Prostate gland (tissue), 2 donors: ENCODE results near the gene ZBTB45. TPM values are rescaled to one million over a fixed set of nuclear protein-coding genes. Genes with fewer than 3 reads are reported as not detected.

Experiments
- DNase-seq: peaks from one replicate; pipeline ENCODE4 v3.0.0-alpha.2; 2019; ENCODE audit warnings: low spot score
- H3K27ac ChIP-seq, 2 donors: fragments of 200-600 bp; sonication (generic); 2 replicates each; pipeline ENCODE4 v1.5.1; 2017 to 2019
- H3K27me3 ChIP-seq: fragments of 200-600 bp; sonication (generic); replicated peaks from 2 replicates; pipeline ENCODE4 v1.5.1; 2019; ENCODE audit not compliant: insufficient read depth
- H3K36me3 ChIP-seq, 2 donors: fragments of 200-600 bp; sonication (generic); 1 replicate in 1 of 2; 2 replicates in 1 of 2; pipeline versions ENCODE4 v1.5.1 to v1.8.1; 2017 to 2019
- H3K4me1 ChIP-seq: fragments of 200-600 bp; sonication (generic); replicated peaks from 2 replicates; pipeline ENCODE4 v1.5.1; 2019
- H3K4me3 ChIP-seq, 2 donors: fragments of 200-600 bp; sonication (generic); 2 replicates each; pipeline ENCODE4 v1.5.1; 2017 to 2019
- H3K9me3 ChIP-seq: fragments of 200-600 bp; sonication (generic); 2 replicates; pipeline ENCODE4 v1.5.1; 2017
- CTCF ChIP-seq, 4 experiments: fragments of 200-600 bp in 2 of 4; fragments of 450-650 bp in 2 of 4; sonication (generic) in 2 of 4; IDR thresholded peaks; 1 replicate in 3 of 4; 2 replicates in 1 of 4; pipeline ENCODE4 v1.5.1; 2016 to 2019; ENCODE audit warnings: antibody characterized with exemption in 4 of 4, mild to moderate bottlenecking in 2 of 4, moderate library complexity in 2 of 4
- POLR2A ChIP-seq: fragments of 450-650 bp; IDR thresholded peaks from one replicate; pipeline ENCODE4 v1.6.1; 2016; ENCODE audit warnings: antibody characterized with exemption, mild to moderate bottlenecking
- POLR2AphosphoS5 ChIP-seq: sonication (generic); formaldehyde crosslinking; IDR thresholded peaks from one replicate; pipeline ENCODE4 v1.6.1; 2017; ENCODE audit warnings: antibody characterized with exemption
- WGBS: methylation state at CpG from one replicate; pipeline ENCODE4 v1.1.5; 2018; 5-methylcytosine and 5-hydroxymethylcytosine counted together
- intact Hi-C: fragments of 100-400 bp; cut with DNase I; formaldehyde crosslinking; loops from one replicate; pipeline ENCODE4 v1.14.2; 2022
- total RNA-seq, 2 donors: library from RNA; depleted of rRNA; stranded (reverse); fragments of >200 nt; gene quantifications; one replicate each; pipeline ENCODE4 v1.1.0, GENCODE V29; 2016

The ZBTB45 gene
- total RNA-seq, 2 donors from 2014 or later: 22.0 to 24.0 TPM

- DNase-seq: no peak
- 87% methylated on average over 18 of the region's 18 CpGs for WGBS
- peaks cover 17% of the 10 kb centered on the region for H3K4me1 ChIP-seq
- TF ChIP-seq POLR2AphosphoS5: no peak
- TF ChIP-seq POLR2A: no peak
- no peak for TF ChIP-seq CTCF (IDR thresholded peaks at IDR 0.05)
- H3K9me3 ChIP-seq: no peaks in the 10 kb centered on the region
- H3K27ac ChIP-seq: no peak overlapping the region
- intact Hi-C loops: no loop called here
- H3K36me3 ChIP-seq: peaks cover 27 to 55% of the 10 kb centered on the region in 2 donors
- H3K4me3 ChIP-seq: no peak overlapping the region
- H3K27me3 ChIP-seq: no peaks in the 10 kb centered on the region
These were observed 28.0 kb upstream of the ZBTB45 start for GRCh38 chr19:58547323-58548312.

- H3K27ac ChIP-seq: peak overlapping the region; percentile 97
- 17% methylated on average over 1 of the region's 1 CpG for WGBS
- no peak for DNase-seq
These were observed 26.5 kb upstream of the ZBTB45 start for GRCh38 chr19:58546019-58546530.

GRCh38 chr19:58545286-58546018 lies 25.8 kb upstream of the ZBTB45 start:
- peak overlapping the region; percentile 74 to 91 for H3K4me3 ChIP-seq
- peak overlapping the region; percentile 97 for H3K27ac ChIP-seq
- no peaks in the 10 kb centered on the region for H3K27me3 ChIP-seq
- no peaks in the 10 kb centered on the region for H3K9me3 ChIP-seq
- intact Hi-C loops: no loop called here
- TF ChIP-seq CTCF (IDR thresholded peaks at IDR 0.05) (no peak), POLR2A (no peak), POLR2AphosphoS5 (no peak)
- 5% methylated on average over 21 of the region's 21 CpGs for WGBS
- H3K36me3 ChIP-seq: peaks cover 25 to 35% of the 10 kb centered on the region in 2 donors
- peaks cover 17% of the 10 kb centered on the region for H3K4me1 ChIP-seq
- DNase-seq: no peak

More at GRCh38 chr19:58546019-58546530, 26.5 kb upstream of the ZBTB45 start:
- Histone ChIP-seq H3K36me3 (peaks cover 27 to 41% of the 10 kb centered on the region in 2 donors), H3K27me3 (no peaks in the 10 kb centered on the region), H3K4me3 (peak overlapping the region; percentile 74 to 91), H3K4me1 (peaks cover 17% of the 10 kb centered on the region), H3K9me3 (no peaks in the 10 kb centered on the region)
- intact Hi-C loops: no loop called here
- no peak for TF ChIP-seq CTCF (IDR thresholded peaks at IDR 0.05)
- TF ChIP-seq POLR2AphosphoS5: no peak
- TF ChIP-seq POLR2A: no peak

GRCh38 chr19:58544591-58545285 lies 25.1 kb upstream of the ZBTB45 start:
- Histone ChIP-seq H3K9me3 (no peaks in the 10 kb centered on the region), H3K36me3 (peaks cover 19 to 28% of the 10 kb centered on the region in 2 donors), H3K4me3 (peak overlapping the region; percentile 74 to 91), H3K27ac (peak overlapping the region; percentile 97), H3K4me1 (peaks cover 17% of the 10 kb centered on the region), H3K27me3 (no peaks in the 10 kb centered on the region)
- DNase-seq: no peak
- WGBS: under 1% methylated on average over 34 of the region's 92 CpGs
- TF ChIP-seq POLR2A (no peak), CTCF (IDR thresholded peaks at IDR 0.05) (no peak), POLR2AphosphoS5 (no peak)
- intact Hi-C loops: loop anchor here (1.0 kb wide), 1 partner anchor 25 kb away; the partner anchor contains the start of gene ZBTB45
